Measurements from ENCODE around the gene SLC2A13.
A peak's percentile ranks its signal among the peaks of the same experiment; 100 is the strongest.
"Not testable (repeated sequence)": the region's sequence is repeated elsewhere in the genome, so short reads cannot be mapped to it uniquely, and the experiment has no call there.

SLC2A13 gene

GRCh38 chr12:39930101-39930500 is 175.8 kb downstream of the SLC2A13 start:
- DNase-seq, result peak in 1 of 58 donors; percentile 15

DNA sequence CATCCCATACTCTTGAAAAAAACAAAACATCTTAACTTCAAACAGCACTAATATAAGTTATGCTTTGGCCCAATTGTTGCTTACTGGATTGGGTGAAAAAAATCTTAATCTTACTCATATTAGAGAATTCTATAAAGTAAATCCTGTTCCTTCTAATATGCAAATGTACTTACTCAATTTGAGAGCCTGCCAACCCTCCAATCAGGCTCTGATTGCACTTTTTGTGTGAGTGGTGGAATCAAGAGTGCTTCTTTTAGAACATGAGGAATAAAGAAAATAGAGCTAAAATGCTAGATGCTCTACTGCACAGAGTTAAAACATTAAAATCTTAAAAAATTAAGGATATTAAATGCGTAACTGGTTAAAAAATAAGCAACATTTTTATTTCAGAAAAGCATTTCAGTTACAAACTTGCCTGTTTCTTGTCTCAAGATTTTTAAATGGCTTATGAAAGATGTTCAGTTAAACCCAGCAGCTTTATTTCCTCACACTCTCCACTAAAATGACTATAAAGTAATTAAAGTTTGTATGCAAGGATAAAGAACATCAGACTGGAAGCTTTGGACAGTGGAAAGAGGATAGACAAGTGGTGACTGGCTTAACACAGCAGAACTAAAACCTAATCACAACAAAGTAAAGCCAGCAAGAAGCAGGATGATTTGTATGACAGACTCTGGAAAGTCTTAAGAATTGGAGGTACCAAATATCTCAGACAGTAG is 177.5 kb downstream of the SLC2A13 start:
- DNase-seq, result peak in 5 of 58 donors; percentile 2 to 23 (median 15)

- no peak for DNase-seq
Measured at GRCh38 chr12:39923364-39923763, 182.5 kb downstream of the SLC2A13 start.

GRCh38 chr12:39922598-39922997 is 183.3 kb downstream of the SLC2A13 start:
- not testable (repeated sequence) for DNase-seq

- no peak for DNase-seq
Measured at GRCh38 chr12:39920647-39921046, 185.2 kb downstream of the SLC2A13 start.

- no peak for DNase-seq
Measured at GRCh38 chr12:39920222-39920621, 185.7 kb downstream of the SLC2A13 start.

GRCh38 chr12:39919790-39920189 is 186.1 kb downstream of the SLC2A13 start:
- DNase-seq, result no peak

DNA sequence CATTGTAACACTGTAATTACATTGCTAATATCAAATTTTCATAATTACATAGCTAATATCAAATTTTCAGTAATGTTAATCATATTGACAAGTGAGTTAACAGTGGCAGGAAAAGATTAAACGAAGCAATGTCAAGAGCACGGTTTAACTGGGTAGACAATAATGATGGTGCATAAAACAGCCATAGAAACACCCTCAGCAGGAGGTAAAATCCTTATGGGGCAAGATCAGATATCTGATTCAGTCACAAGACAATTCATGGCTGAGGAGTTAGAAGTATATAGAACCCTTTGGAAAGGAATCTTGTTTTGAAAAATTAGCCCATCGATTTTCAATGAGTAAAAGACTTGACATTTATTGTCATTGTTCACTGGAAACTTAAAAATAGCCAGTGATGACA is 190.6 kb downstream of the SLC2A13 start:
- no peak for DNase-seq

- DNase-seq, result no peak
Measured at GRCh38 chr12:39912211-39912980, 193.5 kb downstream of the SLC2A13 start.

DNA sequence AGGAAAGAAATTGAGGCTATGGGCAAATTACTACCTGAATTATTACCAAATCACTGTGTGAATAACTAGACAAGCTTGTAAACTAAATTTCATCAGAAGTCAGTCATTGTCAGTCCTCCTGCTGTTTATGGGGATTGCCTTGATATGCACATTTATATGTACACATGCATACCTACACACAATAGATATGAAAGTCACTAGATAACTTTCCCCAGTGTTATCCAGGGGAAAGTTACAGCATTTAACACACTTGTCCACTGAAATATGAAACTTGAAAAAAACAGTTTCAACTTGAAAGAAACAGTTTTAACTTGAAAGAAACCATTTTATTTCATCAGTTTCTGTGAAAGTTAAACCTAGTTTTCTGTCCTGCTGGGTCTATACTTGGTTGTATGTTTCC is 199.6 kb downstream of the SLC2A13 start:
- no peak for DNase-seq

DNA sequence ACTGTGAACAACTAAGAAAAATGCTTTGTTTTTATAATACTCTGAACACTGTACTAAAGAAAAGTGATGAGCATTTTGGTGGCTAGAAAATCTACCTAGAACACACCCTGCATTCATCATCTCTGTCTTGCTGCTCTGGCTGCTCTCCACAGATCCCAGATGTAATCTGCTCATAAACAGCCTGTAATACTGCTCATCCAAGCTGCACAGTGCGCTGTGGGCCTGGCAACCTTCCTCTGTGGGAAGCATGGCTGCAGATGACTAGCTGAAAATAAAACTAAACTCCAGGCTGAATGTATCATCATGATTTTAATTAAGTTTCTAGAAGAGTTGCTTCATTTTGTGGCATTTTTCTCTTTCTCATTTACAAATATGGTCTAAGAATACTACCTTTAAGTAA is 200.7 kb downstream of the SLC2A13 start:
- DNase-seq, result peak in 50 of 58 donors; percentile 1 to 85 (median 36)

- DNase-seq, result no peak
Measured at GRCh38 chr12:39902821-39903220, 203.1 kb downstream of the SLC2A13 start.

DNA sequence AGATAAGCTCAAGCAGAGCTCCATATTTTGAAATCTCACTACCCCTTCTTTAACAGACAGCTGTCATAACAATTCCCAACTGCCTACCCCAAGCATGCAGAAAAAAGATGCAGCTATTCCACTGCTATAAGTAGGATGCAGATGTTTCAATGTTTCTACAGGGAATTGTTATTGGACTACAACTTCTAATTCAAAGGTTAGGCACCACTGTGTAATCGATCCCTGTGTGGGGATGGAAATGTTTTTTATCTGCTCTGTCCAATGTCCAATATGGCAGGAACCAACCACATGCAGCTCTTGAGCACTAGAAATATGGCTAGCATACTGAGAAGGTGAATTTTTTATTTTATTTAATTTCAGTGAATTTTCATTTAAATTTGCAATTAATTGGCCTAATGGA is 208.6 kb downstream of the SLC2A13 start:
- no peak for DNase-seq

DNA sequence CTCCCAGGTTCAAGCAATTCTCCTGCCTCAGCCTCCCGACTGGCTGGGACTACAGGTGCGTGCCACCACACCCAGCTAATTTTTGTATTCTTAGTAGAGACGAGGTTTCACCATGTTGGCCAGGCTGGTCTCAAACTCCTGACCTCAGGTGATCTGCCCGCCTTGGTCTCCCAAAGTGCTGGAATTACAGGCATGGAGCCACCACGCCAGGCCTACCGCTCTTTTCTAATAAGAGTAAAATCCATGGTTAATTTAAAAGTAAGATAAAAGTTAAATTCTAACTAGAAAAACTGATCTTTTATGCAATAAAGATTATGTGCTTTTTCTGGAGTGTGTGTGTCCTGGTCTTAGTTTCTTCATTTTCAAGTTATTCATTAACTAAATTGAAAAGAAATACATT is 212.5 kb downstream of the SLC2A13 start:
- DNase-seq, result not testable (repeated sequence)

- DNase-seq, result no peak
Measured at GRCh38 chr12:39892146-39892545, 213.7 kb downstream of the SLC2A13 start.

GRCh38 chr12:39887856-39888255 is 218.0 kb downstream of the SLC2A13 start:
- DNase-seq, result no peak

DNA sequence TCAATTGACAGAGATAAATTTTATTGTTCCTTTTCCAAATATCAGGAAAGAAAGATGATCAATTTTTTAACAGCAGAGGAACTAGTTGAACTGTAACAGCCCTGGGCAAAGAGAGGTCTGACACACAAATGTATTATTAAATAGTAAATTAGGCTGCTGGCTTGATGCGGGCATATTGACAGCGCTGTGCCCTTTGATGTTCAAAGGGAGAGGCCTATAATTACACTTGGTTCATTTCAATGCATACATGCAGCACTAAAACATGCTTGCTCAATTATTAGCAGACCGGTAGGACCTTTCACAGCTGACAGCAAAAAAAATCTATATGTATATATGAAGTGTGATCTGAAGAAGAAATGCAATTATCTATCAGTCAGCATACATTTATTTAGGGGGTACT is 219.8 kb downstream of the SLC2A13 start:
- no peak for DNase-seq

GRCh38 chr12:39884616-39885125 is 221.2 kb downstream of the SLC2A13 start:
- DNase-seq, result no peak

GRCh38 chr12:39883411-39883810 is 222.5 kb downstream of the SLC2A13 start:
- DNase-seq, result no peak

GRCh38 chr12:39878753-39879152 is 227.1 kb downstream of the SLC2A13 start:
- DNase-seq, result no peak

- no peak for DNase-seq
Measured at GRCh38 chr12:39875721-39876120, 230.2 kb downstream of the SLC2A13 start.

DNA sequence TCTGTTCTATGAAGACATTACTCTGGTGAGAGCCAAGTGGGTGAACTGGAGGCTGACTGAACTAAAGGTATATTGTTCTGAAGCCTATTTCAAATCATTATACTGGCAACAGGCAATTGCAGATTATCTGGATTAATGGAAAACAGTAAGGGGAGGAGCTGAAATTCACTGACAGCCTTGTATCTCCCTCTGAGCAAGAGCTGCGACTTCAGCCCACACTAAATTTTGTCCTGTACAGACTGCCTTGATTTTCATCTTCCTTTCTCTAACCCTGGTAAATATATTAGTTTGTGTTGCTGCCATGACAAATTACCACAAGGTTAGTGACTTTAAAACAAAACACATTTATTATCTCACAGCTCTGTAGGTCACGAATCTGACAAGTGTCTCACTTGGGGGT is 231.1 kb downstream of the SLC2A13 start:
- DNase-seq, result no peak

DNA sequence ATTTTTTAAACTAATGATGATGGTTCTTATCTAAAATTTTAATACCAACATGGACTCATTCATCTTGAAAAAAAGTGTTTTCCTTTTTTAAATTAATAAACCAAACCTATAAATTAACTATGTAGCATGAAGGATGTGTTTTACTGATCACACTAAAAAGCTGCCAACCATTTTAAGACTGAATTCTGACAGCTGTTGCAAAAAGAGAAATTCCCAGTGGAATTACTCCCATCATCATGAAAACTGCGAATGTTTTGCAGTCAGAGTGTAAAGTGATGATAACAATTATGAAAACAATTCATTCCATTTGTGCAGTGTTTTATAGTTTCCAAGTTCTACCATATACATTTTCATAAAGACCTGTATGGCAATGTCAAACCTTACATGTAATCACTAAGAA is 232.8 kb downstream of the SLC2A13 start:
- no peak for DNase-seq
